ENCODE data around the gene IQCH. TPM values are rescaled to one million over a fixed set of nuclear protein-coding genes. Genes with fewer than 3 reads are reported as not detected.
"Not testable (repeated sequence)": the region's sequence is repeated elsewhere in the genome, so short reads cannot be mapped to it uniquely, and the experiment has no call there.

IQCH gene
- total RNA-seq, 1 donor from 2014 or later, result 1.4 TPM

DNA sequence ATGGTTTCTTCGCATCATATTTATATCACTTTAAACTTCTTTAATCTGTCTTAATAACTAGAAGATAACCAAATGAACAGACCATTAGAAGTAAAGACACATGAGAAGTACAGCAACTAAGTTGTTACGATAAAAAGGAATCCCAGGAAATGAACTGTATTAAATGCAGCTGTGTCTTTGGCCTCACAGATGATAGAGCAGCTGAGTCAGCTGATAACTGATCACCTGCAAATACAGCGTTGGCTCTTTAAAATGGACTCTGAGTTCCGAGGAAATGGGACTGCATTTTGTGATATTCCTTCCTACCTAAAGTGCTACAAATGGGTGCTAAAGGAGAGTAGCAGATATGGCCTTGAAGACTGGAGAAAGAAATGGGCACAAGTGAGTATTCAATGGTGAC, 145.3 kb downstream of the IQCH start:
- no peak for ATAC-seq

DNA sequence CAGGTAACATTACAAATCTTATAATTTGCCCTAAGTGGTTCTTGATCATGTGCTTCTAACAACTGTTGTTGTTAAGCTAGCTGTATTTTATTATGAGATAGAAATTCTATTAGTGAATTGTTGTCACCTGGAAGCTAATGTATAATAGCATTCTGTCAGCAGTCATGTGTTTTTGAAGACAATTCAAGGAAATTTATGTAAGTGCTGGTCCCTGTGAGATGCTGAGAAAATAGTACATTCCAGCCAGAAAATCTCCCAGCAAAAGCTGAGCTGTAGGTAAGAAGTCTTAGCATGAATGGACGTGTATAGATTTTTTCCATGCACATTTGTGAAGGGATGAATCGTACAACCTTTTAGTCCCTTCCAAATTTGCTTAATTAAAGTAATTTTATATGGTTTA, 146.3 kb downstream of the IQCH start:
- ATAC-seq, result no peak

GRCh38 chr15:67401336-67401735, 146.8 kb downstream of the IQCH start:
- no peak for ATAC-seq

GRCh38 chr15:67403428-67404154, 149.0 kb downstream of the IQCH start:
- ATAC-seq, result no peak

DNA sequence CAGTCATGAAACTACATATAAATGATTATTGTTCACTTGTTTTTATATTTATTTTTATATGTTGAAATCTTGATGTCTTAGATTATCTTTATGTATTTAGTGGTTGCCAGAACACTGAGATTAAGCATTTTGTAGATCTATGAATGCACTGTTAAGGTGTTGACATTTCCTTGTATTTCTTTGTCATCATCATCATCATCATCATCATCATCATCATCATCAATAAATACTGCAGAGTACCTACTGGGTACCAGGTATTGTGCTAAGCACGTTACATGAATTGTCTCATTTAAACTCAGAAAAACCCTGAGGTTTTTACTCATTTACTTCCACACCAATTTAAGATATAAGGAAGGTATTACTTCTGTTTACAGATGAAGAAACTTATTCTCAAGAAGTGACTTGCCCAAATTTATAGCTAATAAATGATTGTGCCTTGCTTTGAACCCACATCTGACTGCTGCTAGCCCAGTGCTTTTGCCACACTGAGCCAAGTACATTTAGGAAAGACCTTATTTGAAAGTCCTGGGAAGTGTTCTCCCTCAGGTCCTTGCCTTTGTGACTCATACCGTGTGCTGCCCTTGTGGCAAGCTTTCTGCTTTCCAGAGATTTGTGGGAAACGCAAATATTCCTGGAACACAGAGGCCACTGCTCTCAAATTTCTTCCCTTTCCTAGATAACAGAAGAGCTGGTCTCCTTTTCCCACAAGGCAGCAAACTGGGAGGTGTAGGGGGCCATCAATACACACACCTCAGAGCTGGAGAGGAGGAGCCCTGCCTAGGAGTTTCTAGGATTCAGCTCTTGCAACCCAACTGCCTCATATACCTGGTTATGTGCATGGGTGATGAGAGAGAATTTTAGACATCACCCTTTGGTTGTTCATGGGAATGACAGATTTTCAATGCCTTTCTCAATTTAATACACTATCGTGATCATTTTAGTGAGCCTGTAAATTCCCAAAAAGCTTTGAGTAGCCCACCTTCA, 150.9 kb downstream of the IQCH start:
- no peak for ATAC-seq

DNA sequence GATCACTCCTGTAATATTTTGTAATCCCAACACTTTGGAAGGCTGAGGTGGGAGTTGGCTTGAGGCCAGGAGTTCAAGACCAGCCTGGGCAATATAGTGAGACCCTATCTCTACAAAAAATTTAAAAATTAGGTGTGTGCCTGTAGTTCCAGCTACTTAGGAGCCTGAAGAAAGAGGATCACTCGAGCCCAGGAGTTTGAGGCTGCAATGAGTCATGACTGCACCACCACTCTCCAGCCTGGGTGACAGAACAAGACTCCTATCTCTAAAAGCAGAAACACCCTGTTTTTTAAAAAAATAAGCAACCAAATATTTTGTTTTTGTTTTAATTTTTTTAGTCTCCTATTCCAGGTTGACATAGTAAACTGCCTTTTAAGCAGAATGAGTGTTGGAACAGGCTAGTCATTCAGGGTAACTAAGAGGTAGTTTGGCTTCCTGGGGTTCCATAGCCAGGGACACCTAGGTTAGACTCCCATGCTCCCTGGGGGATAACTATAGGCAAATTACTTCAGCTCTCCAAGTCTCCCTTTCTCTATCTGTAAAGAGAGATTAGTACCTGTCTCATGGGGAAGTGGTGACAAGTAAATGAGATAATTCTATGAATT, 151.8 kb downstream of the IQCH start:
- no peak for ATAC-seq

DNA sequence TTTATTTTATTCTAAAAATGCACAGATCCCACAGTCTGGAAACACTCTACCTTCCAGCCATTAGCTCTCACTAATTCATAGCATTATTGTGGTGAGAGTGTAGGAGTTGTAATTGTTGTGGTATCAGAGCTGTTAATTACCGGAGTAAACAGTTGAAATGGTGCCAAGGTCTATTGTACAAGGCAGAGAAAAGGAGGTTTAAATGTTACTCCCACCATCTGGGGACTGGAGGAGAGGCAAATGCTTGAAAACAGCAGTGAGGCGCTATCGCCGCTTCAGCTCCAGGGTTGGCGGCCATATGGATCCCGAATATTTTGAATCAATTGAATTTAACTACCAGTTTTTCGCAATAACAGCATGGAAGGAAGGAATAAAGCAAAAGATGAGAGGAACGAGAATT, 153.2 kb downstream of the IQCH start:
- no peak for ATAC-seq

DNA sequence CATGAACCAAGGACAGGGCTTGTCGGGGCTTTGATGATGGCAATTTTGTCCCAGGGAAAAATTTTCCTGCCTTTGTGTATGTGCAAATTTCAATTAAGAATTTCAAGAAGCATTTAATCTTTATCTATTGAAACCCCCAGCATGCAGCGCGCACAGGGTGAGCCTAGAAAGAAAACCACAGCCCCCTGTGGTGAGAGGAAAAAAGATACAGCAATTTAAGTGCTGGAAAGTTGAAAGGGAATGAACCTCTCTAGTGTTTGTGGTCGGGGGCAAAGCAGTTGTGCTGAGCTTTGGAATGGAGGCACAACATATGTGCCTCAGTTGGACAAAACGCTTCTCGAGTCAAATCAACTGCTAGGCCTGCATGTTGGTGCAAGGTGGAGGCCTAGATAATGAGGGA, 154.6 kb downstream of the IQCH start:
- ATAC-seq, result no peak

DNA sequence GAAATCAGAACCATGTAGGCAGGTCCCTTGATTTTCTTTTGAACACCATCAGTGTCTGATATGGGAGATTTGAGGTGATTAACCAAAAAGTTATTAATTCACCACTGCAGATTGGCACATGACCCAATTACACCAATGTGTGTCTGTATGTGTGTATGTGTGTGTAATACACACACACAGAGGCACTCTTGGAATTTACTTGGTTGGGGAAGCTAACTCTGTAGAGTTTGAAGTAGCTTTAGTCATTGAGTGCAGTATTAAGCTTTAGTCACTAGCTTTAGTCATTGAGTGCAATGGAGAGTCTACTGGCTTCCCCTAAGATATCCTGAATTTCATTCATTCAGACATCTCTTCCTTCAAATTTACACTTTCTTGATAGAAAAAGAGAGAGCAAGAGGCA, 156.9 kb downstream of the IQCH start:
- ATAC-seq, result no peak

DNA sequence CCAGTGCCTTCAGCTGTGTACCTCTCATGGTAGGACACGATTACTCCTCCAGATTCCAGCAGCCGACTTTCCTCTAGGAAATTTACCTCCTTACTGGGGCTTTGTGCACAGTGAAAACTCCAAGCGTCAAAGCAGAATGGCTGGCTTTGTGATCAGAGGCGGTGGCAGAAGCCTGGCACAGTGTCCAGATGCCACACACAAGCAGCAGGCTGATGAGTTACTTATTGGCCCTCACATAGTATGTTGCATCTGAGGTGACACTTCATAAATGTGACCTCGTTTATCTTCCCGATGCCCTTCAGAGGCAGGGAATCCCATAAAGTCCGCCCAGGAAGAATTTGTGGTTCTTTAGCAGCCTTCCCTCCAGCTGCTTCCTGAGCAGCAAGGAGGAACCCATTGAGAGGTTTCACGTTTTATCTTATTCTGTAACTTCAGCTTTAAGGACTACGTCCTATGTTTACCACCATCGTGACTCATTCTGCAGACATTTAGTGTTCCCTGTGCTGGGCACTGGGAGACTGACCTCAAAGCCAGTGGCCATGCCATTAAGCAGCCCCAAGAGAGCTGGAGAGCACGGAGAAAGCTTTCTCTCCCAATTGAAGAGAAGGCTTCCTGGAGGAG, 159.3 kb downstream of the IQCH start:
- ATAC-seq, result no peak

- no peak for ATAC-seq
Observed at GRCh38 chr15:67415181-67415580, 160.6 kb downstream of the IQCH start.

DNA sequence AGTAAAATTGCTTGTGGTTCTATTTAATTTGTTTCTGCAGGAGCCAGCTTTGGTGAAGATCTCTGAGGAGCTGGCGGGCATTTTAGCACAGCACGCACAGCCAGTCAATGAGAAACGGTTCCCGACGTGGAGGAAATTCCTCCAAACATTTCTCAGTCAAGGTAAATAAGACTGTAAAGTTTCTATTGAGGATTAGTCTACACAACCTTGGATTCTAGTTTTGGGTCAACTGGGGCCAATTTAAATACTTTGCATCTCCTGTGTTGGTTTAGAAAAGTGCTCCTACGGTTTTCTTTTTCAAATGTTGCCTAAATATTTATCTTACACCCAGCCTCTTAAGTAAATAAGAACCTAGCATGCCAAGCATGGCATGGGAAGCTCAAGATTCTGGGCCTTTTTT, 162.3 kb downstream of the IQCH start:
- no peak for ATAC-seq

GRCh38 chr15:67419705-67420104, 165.1 kb downstream of the IQCH start:
- no peak for ATAC-seq

DNA sequence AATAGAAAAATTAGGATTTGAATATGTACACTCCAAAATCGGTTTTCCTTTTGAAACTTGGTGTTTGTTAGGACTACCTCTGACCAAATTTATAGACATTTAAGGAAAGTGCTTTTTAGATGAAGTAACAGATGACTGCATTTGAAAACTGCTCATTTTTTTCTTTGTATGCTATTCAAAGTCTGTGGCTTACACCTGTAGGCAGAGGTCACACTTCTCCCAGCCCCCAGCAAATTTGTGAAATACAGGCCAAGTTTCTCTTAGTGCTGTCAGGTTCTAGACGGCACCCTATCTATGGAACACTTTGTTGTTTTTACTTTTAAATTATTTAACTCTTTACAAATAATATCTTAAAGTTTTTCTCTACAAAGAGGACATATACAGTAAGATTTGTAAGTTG, 165.6 kb downstream of the IQCH start:
- no peak for ATAC-seq

GRCh38 chr15:67421105-67421504, 166.5 kb downstream of the IQCH start:
- no peak for ATAC-seq

DNA sequence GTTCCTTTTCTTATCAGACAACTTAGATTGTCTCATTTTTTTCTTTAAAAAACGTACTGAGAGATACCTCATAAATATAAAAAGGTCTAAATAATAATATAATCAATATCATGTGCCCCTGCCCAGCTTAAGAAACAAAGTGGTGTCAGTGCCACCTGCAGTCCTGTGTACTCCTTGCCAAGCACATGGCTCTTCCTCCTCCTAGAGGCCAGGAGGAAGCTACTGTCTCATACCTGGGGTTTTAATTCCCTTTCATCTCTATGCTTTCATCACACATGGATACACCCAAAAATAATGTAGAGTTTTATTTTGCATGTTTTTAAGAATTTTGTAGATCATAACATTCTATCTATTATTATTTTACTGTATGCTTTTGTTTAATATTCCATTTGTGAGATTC, 167.7 kb downstream of the IQCH start:
- ATAC-seq, result no peak

GRCh38 chr15:67433495-67434099, 179.0 kb downstream of the IQCH start:
- peak; percentile 71 for ATAC-seq

- peak; percentile 58 for ATAC-seq
Observed at GRCh38 chr15:67436351-67437250, 182.0 kb downstream of the IQCH start.

- ATAC-seq, result no peak
Observed at GRCh38 chr15:67444100-67444499, 189.5 kb downstream of the IQCH start.

- ATAC-seq, result no peak
Observed at GRCh38 chr15:67446449-67446848, 191.9 kb downstream of the IQCH start.

- ATAC-seq, result not testable (repeated sequence)
Observed at GRCh38 chr15:67448372-67448771, 193.8 kb downstream of the IQCH start.
